HG03280 (cell line): Measurements from ENCODE around the gene ITGA3.
"Not testable (repeated sequence)": the region's sequence is repeated elsewhere in the genome, so short reads cannot be mapped to it uniquely, and the experiment has no call there.

Source experiments
- ATAC-seq: cut with Tn5 transposase; IDR thresholded peaks from one replicate; pipeline ENCODE4 v1.9.1; 2021; ENCODE audit warnings: mild to moderate bottlenecking, moderate library complexity; ENCODE audit not compliant: unreplicated experiment

The ITGA3 gene

GRCh38 chr17:50051082-50051576 lies 4.8 kb upstream of the ITGA3 start:
- no peak for ATAC-seq

GRCh38 chr17:50051606-50052005 lies 4.3 kb upstream of the ITGA3 start:
- no peak for ATAC-seq

GRCh38 chr17:50052241-50052796 lies 3.6 kb upstream of the ITGA3 start:
- no peak for ATAC-seq

- ATAC-seq = no peak
Observed at GRCh38 chr17:50052822-50053653, 2.9 kb upstream of the ITGA3 start.

GRCh38 chr17:50053654-50053960 lies 2.3 kb upstream of the ITGA3 start:
- no peak for ATAC-seq

GRCh38 chr17:50055055-50055425 lies 870 bp upstream of the ITGA3 start:
- no peak for ATAC-seq

- ATAC-seq = no peak
Observed at GRCh38 chr17:50056217-50056960, 479 bp downstream of the ITGA3 start.

GRCh38 chr17:50056961-50057330 lies 1.0 kb downstream of the ITGA3 start:
- ATAC-seq = no peak

- no peak for ATAC-seq
Observed at GRCh38 chr17:50057521-50057991, 1.6 kb downstream of the ITGA3 start.

GRCh38 chr17:50058296-50058953 lies 2.5 kb downstream of the ITGA3 start:
- no peak for ATAC-seq

- no peak for ATAC-seq
Observed at GRCh38 chr17:50059256-50059655, 3.3 kb downstream of the ITGA3 start.

GRCh38 chr17:50059759-50060273 lies 3.9 kb downstream of the ITGA3 start:
- ATAC-seq = no peak

- no peak for ATAC-seq
Observed at GRCh38 chr17:50060951-50061712, 5.2 kb downstream of the ITGA3 start.

GRCh38 chr17:50061713-50062045 lies 5.8 kb downstream of the ITGA3 start:
- ATAC-seq = not testable (repeated sequence)

- no peak for ATAC-seq
Observed at GRCh38 chr17:50062293-50063243, 6.7 kb downstream of the ITGA3 start.

- ATAC-seq = no peak
Observed at GRCh38 chr17:50063561-50064252, 7.8 kb downstream of the ITGA3 start.

GRCh38 chr17:50064253-50065001 lies 8.5 kb downstream of the ITGA3 start:
- ATAC-seq = no peak

- ATAC-seq = no peak
Observed at GRCh38 chr17:50065056-50065455, 9.1 kb downstream of the ITGA3 start.
